Measurements from ENCODE around the gene HEPACAM2.

HEPACAM2 gene

GRCh38 chr7:93202594-93203250 lies 23.5 kb downstream of the HEPACAM2 start:
- DNase-seq (ENCODE audit: low spot score) = no peak

- no peak for DNase-seq (ENCODE audit: low spot score)
These were observed 27.8 kb downstream of the HEPACAM2 start for GRCh38 chr7:93198472-93198871.

DNA sequence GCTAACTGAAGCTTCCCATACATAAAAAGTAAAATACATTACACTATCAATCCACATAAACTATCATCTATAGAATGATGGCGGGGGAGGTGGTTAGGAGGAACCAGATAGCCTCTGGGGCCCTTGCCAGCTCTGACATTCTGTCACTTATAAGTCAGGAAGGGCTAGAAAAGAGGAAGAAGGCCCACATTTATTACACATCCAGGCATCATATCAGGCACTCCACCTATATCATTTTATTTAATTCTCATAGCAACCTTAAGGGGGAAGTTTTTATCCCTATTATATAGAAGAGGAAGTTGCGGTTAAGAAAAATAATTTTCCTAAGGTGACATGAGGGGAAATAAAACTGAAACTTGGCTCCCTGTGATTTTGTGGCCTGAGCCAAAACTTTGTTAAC lies 29.9 kb downstream of the HEPACAM2 start:
- DNase-seq (ENCODE audit: low spot score) = no peak

DNA sequence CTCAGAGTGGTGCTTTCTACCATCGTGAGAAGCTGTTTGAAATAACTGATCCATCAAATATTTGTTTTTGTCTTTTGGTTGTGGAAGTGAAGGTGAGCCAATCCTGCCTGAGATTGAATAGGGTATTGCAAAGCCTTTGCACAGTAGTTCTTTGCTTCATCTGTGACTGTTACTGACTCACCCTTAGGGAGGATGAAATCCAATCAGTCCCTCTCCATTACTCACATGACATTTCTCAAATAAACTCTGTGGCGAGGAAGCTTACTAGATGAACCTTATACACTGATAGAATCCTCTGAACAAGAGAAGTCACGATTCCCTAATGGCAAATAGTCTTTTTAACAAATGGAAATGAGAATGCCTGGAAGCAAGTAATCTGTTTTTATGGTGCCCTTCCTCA lies 31.9 kb downstream of the HEPACAM2 start:
- DNase-seq (ENCODE audit: low spot score) = no peak

- DNase-seq (ENCODE audit: low spot score) = no peak
These were observed 37.2 kb downstream of the HEPACAM2 start for GRCh38 chr7:93188870-93189634.

GRCh38 chr7:93185303-93186027 lies 40.8 kb downstream of the HEPACAM2 start:
- no peak for DNase-seq (ENCODE audit: low spot score)

GRCh38 chr7:93179173-93179572 lies 47.1 kb downstream of the HEPACAM2 start:
- DNase-seq (ENCODE audit: low spot score) = no peak

DNA sequence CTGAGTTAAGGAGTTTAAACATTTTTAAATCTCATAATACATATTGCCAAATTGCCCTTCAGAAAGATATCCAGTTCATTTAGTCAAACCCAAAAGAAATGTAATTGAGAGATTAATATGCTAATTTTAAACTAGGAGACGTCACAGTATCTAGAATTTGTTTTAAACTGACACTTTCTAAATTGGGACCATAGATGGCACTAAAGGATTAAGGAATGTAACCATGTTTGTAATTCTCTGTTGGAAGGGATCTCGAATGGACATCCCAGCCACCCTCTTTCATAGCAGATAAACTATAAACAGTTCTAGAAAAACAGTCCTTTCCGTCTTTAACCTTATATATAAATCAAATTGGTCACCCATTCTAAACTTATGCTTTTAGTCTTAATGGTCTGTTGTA lies 48.1 kb downstream of the HEPACAM2 start:
- DNase-seq (ENCODE audit: low spot score) = peak; percentile 34

- DNase-seq (ENCODE audit: low spot score) = no peak
These were observed 49.2 kb downstream of the HEPACAM2 start for GRCh38 chr7:93176992-93177580.

GRCh38 chr7:93175219-93175618 lies 51.0 kb downstream of the HEPACAM2 start:
- no peak for DNase-seq (ENCODE audit: low spot score)

DNA sequence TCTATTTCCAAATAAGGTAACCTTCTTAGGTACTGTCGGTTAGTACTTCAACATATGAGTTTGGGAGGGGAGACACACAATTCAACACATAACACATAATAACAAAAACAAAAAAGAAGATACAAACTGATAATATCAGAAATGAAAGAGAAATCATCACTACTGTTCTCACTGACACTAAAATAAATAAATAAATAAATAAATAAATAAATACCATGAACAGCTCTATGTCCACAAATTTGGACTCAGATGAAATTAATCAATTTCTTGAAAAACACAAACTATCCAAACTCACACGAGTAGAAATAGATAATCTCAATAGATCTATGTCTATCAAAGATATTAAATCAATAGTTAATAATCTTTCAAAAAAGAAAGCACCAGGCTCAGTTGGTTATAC lies 53.6 kb downstream of the HEPACAM2 start:
- DNase-seq (ENCODE audit: low spot score) = no peak

- no peak for DNase-seq (ENCODE audit: low spot score)
These were observed 54.6 kb downstream of the HEPACAM2 start for GRCh38 chr7:93171606-93172226.

GRCh38 chr7:93165447-93165846 lies 60.8 kb downstream of the HEPACAM2 start:
- no peak for DNase-seq (ENCODE audit: low spot score)

DNA sequence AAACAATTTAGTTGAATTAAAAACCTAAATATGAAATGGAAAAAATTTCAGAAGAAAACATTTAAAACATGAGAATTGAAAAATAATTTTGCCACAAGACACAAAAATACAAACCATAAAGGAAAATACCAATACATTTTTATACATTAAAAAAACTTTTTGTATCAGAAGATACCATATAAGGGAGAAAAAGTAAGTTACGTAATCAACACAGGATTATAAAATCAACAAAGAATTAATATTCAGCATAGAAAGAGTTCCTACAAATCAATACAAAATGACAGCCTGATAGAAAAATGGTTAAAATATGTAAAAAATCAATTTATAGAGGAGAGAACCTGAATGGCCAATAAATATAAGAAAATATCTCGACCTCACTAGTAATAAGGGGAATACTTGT lies 61.5 kb downstream of the HEPACAM2 start:
- DNase-seq (ENCODE audit: low spot score) = no peak

DNA sequence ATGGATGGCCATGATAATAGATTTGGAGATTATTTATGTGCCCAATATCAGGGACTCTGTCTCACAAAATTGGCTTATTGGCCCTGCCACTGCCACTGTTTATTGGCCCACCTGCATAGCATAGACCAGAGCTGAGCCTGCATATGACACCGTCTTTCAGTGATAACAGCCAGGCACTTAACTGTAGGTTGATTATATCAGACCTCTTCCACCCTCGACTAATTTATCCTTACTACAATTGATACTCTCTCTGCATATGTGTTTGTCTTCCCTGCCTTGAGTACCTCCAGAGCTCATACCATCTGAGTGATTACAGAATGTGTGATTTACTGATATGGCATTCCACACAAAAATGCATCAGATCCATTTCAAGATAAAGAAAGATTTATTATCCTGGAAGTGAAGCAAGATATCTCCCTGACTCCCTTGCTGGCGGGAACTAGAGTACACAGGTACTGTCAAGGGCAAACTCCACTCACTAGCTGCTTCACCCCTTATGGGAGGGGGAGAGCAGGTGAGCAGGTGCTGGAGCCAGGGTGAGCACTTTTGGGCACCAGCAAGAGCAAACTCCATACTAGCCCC lies 65.0 kb downstream of the HEPACAM2 start:
- no peak for DNase-seq (ENCODE audit: low spot score)

DNA sequence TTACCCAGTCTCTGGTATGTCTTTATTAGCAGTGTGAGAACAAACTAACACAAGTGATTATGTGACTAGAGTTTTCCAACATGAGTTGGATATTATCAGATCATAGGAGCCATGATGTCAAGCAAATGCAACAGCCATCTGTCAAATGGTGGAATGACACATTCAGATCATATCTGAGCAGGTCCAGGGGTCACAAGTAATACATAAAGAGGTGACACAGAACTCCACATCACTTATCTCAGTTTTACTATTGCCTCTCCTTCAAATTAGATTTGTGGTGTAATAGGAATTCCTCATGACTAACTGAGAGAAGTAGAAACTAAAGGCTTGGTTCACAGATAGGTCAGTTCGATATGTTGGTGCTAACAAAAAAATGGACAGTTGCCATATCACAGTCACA lies 65.9 kb downstream of the HEPACAM2 start:
- DNase-seq (ENCODE audit: low spot score) = no peak

DNA sequence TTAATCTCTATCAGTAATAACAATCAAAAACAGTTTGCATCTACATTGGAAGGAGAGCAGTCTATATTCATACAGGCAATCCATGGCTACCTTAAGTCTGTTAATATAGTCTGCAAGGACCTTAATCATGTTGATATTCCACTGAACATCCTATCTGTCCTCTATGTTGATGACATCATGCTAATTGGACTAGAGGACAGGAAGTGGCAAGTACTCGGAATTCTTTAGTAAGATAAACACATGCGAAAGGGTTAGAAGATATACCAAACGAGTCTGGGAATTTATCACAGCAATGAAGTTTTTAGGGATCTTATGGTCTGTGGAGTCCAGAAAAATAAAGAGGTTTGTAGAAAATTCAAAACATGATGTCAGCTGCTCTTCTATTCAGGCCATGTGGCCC lies 66.8 kb downstream of the HEPACAM2 start:
- DNase-seq (ENCODE audit: low spot score) = no peak

DNA sequence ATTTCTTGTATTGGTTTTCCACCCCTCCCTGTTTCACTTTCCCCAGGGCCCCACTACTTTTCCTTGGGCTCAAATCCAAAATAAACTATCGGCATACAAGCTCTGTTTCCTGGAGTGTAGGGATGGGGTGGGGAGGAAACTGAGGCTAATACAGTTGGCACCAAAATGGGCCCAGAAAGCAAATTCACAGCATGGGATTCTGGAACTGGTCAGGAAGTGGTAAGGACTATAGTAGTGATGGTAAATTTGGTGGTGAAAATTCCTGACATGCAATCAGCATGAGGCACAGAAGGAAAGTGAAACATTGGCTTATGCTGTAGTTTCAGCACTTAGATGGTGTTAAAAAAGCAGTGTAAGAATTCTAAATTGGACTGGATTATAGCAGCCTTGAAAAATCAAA lies 69.4 kb downstream of the HEPACAM2 start:
- no peak for DNase-seq (ENCODE audit: low spot score)

DNA sequence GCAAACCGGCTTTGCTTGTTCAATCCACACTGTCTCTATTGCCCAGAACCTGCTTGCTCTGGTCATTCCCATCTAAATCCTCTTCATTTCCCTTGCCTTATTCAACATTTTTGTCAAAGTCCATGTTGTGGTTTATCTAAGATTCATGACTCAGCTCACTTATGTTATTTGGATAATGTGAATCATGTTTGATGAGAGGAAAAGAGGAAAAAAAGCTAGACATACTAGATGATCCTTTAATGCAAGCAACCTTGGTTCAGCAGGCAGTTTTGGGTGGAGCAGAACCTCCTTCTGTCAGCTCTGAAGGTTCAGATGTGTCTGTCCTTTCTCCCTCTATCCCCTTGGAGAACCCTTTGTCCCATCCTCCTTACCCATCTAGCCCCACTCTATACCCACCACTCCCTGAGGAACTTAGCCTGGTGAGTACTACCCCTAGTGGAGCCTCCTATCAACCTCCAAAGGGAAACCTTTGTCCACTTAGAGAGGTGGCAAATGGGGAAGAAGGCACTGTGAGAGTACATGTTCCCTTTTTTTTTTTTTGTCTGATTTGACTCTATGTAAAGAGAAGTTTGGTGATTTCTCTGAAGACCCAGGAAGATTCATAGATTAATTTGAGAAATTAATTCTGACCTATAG lies 76.0 kb downstream of the HEPACAM2 start:
- no peak for DNase-seq (ENCODE audit: low spot score)

DNA sequence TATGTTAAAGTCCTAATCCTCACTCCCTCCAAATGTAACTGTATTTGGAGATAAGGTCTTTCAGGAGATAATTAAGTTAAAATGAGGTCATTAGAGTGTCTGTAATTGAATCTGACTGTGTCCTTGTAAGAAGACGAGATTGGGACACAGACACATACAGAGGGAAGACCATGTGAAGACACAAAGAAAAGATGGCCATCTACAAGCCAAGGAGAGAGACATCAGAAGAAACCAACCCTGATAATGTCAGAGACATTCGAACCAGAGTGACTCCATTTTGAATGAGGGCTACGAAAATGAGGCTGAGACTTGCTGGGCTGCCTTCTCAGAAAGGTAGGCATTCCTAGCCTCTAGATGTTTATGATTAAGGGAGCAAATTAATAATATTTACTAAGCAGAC lies 77.5 kb downstream of the HEPACAM2 start:
- no peak for DNase-seq (ENCODE audit: low spot score)

- DNase-seq (ENCODE audit: low spot score) = peak; percentile 20
These were observed 78.1 kb downstream of the HEPACAM2 start, which contains the start of gene SAMD9L for GRCh38 chr7:93148144-93148543. SAMD9L (minus strand) TSS chr7:93148385; CDS start chr7:93135971, 12,414 bp downstream.

All from Ammon's horn (tissue), 1 donor.